Ishikawa (cell line): Measurements from ENCODE around the gene ADAM15.

Experiments used
- CEBPB ChIP-seq: IDR thresholded peaks from 2 replicates; pipeline ENCODE4 v1.6.1; 2012
- CREB1 ChIP-seq: IDR thresholded peaks from 2 replicates; pipeline ENCODE4 v1.6.1; 2012; ENCODE audit warnings: low read depth
- EGR1 ChIP-seq: IDR thresholded peaks from 2 replicates; pipeline ENCODE4 v1.6.1; 2012
- EP300 ChIP-seq: IDR thresholded peaks from 2 replicates; pipeline ENCODE4 v1.6.1; 2012; ENCODE audit warnings: borderline replicate concordance
- FOXM1 ChIP-seq: IDR thresholded peaks from 2 replicates; pipeline ENCODE4 v1.6.1; 2012; ENCODE audit warnings: low read depth, borderline replicate concordance
- MAX ChIP-seq: IDR thresholded peaks from 2 replicates; pipeline ENCODE4 v1.6.1; 2012
- NFIC ChIP-seq: IDR thresholded peaks from 2 replicates; pipeline ENCODE4 v1.6.1; 2012
- RAD21 ChIP-seq: IDR thresholded peaks from 2 replicates; pipeline ENCODE4 v1.6.1; 2012; ENCODE audit warnings: low read depth
- REST ChIP-seq: IDR thresholded peaks from 2 replicates; pipeline ENCODE4 v1.6.1; 2012; ENCODE audit warnings: low read depth, mild to moderate bottlenecking
- TAF1 ChIP-seq: IDR thresholded peaks from 2 replicates; pipeline ENCODE4 v1.6.1; 2012; ENCODE audit warnings: low read depth, mild to moderate bottlenecking
- TEAD4 ChIP-seq: IDR thresholded peaks from 2 replicates; pipeline ENCODE4 v1.6.1; 2012
- USF1 ChIP-seq: IDR thresholded peaks from 2 replicates; pipeline ENCODE4 v1.6.1; 2012
- YY1 ChIP-seq: IDR thresholded peaks from 2 replicates; pipeline ENCODE4 v1.6.1; 2012; ENCODE audit warnings: low read depth
- ZBTB7A ChIP-seq: IDR thresholded peaks from 2 replicates; pipeline ENCODE4 v1.6.1; 2012; ENCODE audit warnings: low read depth

ADAM15 gene

GRCh38 chr1:155062702-155063411 lies 11.7 kb downstream of the ADAM15 start:
- TF ChIP-seq CREB1: no peak
- TF ChIP-seq CEBPB: no peak
- peak; percentile 19; the same call in 1 of the 2 replicates for TF ChIP-seq RAD21
- TF ChIP-seq FOXM1: no peak
- no peak for TF ChIP-seq MAX

- TF ChIP-seq NFIC (peak; percentile 13; the same call in 1 of the 2 replicates), MAX (no peak), USF1 (no peak), YY1 (no peak), TAF1 (peak; percentile 74), ZBTB7A (no peak), RAD21 (no peak)
These were observed 12.5 kb downstream of the ADAM15 start, which contains the start of gene EFNA4 for GRCh38 chr1:155063550-155064110. EFNA4 (plus strand) TSS chr1:155063740; CDS start chr1:155063824, 84 bp downstream.

- TF ChIP-seq TAF1 (no peak), EGR1 (no peak), USF1 (peak; percentile 54), CREB1 (no peak), REST (no peak), CEBPB (no peak), RAD21 (no peak)
These were observed 13.2 kb downstream of the ADAM15 start for GRCh38 chr1:155064111-155064831.

GRCh38 chr1:155064832-155065429 lies 13.8 kb downstream of the ADAM15 start:
- no peak for TF ChIP-seq NFIC
- no peak for TF ChIP-seq EP300
- no peak for TF ChIP-seq TEAD4
- no peak for TF ChIP-seq TAF1
- TF ChIP-seq REST: no peak
- no peak for TF ChIP-seq CEBPB
- TF ChIP-seq ZBTB7A: no peak

- TF ChIP-seq NFIC: no peak
- TF ChIP-seq CEBPB: no peak
- no peak for TF ChIP-seq REST
- no peak for TF ChIP-seq MAX
- no peak for TF ChIP-seq EP300
- no peak for TF ChIP-seq TAF1
- no peak for TF ChIP-seq FOXM1
- no peak for TF ChIP-seq TEAD4
- TF ChIP-seq EGR1: no peak
- no peak for TF ChIP-seq USF1
These were observed 15.7 kb downstream of the ADAM15 start for GRCh38 chr1:155066777-155067176.
